ENCODE measurements around the gene IPO13. TPM values are rescaled to one million over a fixed set of nuclear protein-coding genes. Genes with fewer than 3 reads are reported as not detected.

The IPO13 gene
- total and polyA plus RNA-seq, 10 of the 15 experiments (the other 5 are each of a cell fraction or from before 2014, with no cell fraction given), result 7.1 to 26.6 (median 15.9) TPM

- TF ChIP-seq CUX1 (IDR thresholded peaks at IDR 0.05; ENCODE audit: insufficient replicate concordance, low read depth, low read length), result no peak
Measured at GRCh38 chr1:43997295-43997999, 50.7 kb downstream of the IPO13 start (continued).

DNA sequence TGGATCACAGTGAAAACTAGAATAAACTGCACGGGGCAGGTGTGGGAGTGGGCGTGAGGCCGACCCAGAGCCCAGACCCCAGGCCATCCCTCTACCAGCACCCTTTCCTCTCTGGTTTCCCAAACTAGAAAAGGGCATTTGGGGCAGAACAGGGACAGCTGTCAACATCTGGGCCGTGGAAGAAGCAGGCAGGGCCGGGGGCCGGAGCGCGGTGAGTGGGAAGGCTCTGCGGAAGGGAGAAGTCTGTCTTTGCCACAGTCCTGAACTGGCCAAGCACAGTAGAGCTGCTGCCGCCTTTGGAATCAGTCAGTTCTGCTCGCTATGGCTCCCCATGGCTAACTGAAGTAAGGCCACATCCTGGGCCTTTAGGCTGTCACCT lies 51.2 kb downstream of the IPO13 start:
- no peak overlapping the region for H3K9ac ChIP-seq (ENCODE audit: control insufficient read depth, insufficient read depth, low read length)
- POLR2A ChIA-PET, result interaction anchor here (0.7 kb wide), 1 partner anchor 47 kb away, joined by 3 read pairs; no protein-coding TSS in a partner anchor
- CTCF ChIA-PET, result no interaction called here
- BruUV-seq (replicated peaks), result no TSS peak
- H2AFZ ChIP-seq (ENCODE audit: control insufficient read depth, low read depth, low read length), result no peak overlapping the region
- no peak overlapping the region for H3K4me3 ChIP-seq
- intact Hi-C loops (cut with micrococcal nuclease; ENCODE audit: unreplicated experiment) (no loop called here), in situ Hi-C loops (cut with MboI) (no loop called here)
- no peak overlapping the region for H3K4me2 ChIP-seq (ENCODE audit: control insufficient read depth, insufficient read depth)
- ATAC-seq (no peak), DNase-seq (ENCODE audit: low read depth, low spot score) (no peak), FAIRE-seq (no peak)
- no peaks in the 10 kb centered on the region for H3K79me2 ChIP-seq (ENCODE audit: control insufficient read depth, insufficient read depth, low read length)
- RAD21 ChIA-PET (ENCODE audit: unreplicated experiment), result no interaction called here
- no peaks in the 10 kb centered on the region for H3K36me3 ChIP-seq (ENCODE audit: control insufficient read depth in 2 of 2, insufficient read depth in 2 of 2, low read length in 1 of 2)
- SMC1A ChIA-PET (ENCODE audit: uncharacterized antibody, unreplicated experiment), result no interaction called here
- H3K4me1 ChIP-seq (ENCODE audit: control insufficient read depth, insufficient read depth, low read length), result peaks cover 4% of the 10 kb centered on the region; the same call in 1 of the 2 replicates
- no peaks in the 10 kb centered on the region for H4K20me1 ChIP-seq (ENCODE audit: control insufficient read depth, insufficient read depth)
- WGBS (ENCODE audit: insufficient coverage, insufficient replicate concordance, low lambda C conversion rate, missing lambda C conversion rate), result 62% methylated on average over 11 of the region's 11 CpGs
- TF ChIP-seq EP300 (IDR thresholded peaks at IDR 0.05; ENCODE audit: borderline replicate concordance in 1 of 2, control insufficient read depth in 1 of 2, low read depth in 2 of 2, low read length in 2 of 2), result no peak
- TF ChIP-seq ATF3 (IDR thresholded peaks at IDR 0.05; ENCODE audit: borderline replicate concordance, extremely low read depth, low read depth, low read length), result no peak
- no peak for TF ChIP-seq RCOR1 (conservative IDR thresholded peaks at IDR 0.05; ENCODE audit: low read depth, low read length)
- TF ChIP-seq CHD1 (IDR thresholded peaks at IDR 0.05; ENCODE audit: low read depth, low read length), result no peak
- no peak for TF ChIP-seq STAT3 (IDR thresholded peaks at IDR 0.05; ENCODE audit: low read depth, low read length)
- no peak for TF ChIP-seq PML (IDR thresholded peaks at IDR 0.05; ENCODE audit: low read length)
- no peak for TF ChIP-seq MYB (IDR thresholded peaks at IDR 0.05; ENCODE audit: borderline replicate concordance, low read depth, low read length)
- no peak for TF ChIP-seq CBX3 (IDR thresholded peaks at IDR 0.05; ENCODE audit: borderline replicate concordance, low read depth)
- TF ChIP-seq FOXK2 (IDR thresholded peaks at IDR 0.05), result no peak
- no peak overlapping the region for H3K27ac ChIP-seq (ENCODE audit: control insufficient read depth, insufficient read depth)
- H3K9me3 ChIP-seq (replicated peaks; ENCODE audit: control insufficient read depth, insufficient read depth, low read length), result no peaks in the 10 kb centered on the region
- H3K27me3 ChIP-seq (replicated peaks in 1 of 2; ENCODE audit: control insufficient read depth in 2 of 2, insufficient read depth in 2 of 2, low read length in 1 of 2), result no peaks in the 10 kb centered on the region

All from GM12878 (cell line).